GM19395 (cell line): ENCODE results near the gene MUC4.

Source experiments
- ATAC-seq: cut with Tn5 transposase; IDR thresholded peaks from one replicate; pipeline ENCODE4 v1.9.1; 2021; ENCODE audit warnings: mild to moderate bottlenecking, moderate library complexity; ENCODE audit not compliant: unreplicated experiment

MUC4 gene, protein sequence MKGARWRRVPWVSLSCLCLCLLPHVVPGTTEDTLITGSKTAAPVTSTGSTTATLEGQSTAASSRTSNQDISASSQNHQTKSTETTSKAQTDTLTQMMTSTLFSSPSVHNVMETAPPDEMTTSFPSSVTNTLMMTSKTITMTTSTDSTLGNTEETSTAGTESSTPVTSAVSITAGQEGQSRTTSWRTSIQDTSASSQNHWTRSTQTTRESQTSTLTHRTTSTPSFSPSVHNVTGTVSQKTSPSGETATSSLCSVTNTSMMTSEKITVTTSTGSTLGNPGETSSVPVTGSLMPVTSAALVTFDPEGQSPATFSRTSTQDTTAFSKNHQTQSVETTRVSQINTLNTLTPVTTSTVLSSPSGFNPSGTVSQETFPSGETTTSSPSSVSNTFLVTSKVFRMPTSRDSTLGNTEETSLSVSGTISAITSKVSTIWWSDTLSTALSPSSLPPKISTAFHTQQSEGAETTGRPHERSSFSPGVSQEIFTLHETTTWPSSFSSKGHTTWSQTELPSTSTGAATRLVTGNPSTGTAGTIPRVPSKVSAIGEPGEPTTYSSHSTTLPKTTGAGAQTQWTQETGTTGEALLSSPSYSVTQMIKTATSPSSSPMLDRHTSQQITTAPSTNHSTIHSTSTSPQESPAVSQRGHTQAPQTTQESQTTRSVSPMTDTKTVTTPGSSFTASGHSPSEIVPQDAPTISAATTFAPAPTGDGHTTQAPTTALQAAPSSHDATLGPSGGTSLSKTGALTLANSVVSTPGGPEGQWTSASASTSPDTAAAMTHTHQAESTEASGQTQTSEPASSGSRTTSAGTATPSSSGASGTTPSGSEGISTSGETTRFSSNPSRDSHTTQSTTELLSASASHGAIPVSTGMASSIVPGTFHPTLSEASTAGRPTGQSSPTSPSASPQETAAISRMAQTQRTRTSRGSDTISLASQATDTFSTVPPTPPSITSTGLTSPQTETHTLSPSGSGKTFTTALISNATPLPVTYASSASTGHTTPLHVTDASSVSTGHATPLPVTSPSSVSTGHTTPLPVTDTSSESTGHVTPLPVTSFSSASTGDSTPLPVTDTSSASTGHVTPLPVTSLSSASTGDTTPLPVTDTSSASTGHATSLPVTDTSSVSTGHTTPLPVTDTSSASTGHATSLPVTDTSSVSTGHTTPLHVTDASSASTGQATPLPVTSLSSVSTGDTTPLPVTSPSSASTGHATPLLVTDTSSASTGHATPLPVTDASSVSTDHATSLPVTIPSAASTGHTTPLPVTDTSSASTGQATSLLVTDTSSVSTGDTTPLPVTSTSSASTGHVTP (N-terminal part only)

DNA sequence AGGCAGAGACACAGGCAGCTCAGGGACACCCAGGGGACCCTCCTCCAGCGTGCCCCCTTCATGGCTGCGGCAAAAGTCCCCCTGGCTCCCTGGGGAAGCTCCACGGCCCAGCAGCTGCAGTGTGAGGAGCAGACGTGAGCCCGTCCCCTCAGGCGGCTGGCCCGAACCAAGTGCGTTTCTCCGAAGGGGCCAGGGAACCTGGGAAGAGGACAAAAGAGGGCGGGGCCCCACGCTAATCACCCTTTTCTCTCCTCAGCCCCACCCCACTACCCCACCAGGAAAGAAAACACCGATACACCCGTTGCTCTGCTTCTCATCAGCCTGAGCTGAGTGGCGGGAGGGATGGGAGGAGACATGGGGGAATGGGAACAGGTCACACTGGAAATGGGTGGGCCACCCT lies at the start of gene MUC4:
Gene MUC4 (minus strand): TSS at position 174 of the 400 bp plus-strand sequence. CDS start 112 bp downstream, at position 62.
- no peak for ATAC-seq

DNA sequence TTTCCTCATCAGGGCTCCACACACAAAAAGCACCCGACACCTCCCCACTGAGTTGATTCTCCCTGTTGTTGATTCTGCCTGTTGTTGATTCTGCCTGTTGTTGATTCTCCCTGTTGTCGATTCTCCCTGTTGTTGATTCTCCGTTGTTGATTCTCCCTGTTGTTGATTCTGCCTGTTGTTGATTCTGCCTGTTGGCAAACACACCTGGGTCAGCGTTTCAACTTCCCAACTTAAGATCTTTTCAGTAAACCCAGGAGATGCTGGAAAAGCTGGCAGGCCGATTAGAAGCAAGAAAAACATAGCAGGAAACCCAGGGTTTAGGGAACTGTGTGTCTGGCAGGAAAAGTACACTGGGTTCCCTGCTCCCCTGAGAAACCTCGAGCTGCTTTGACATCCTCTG lies 48.7 kb upstream of the MUC4 start:
- no peak for ATAC-seq

DNA sequence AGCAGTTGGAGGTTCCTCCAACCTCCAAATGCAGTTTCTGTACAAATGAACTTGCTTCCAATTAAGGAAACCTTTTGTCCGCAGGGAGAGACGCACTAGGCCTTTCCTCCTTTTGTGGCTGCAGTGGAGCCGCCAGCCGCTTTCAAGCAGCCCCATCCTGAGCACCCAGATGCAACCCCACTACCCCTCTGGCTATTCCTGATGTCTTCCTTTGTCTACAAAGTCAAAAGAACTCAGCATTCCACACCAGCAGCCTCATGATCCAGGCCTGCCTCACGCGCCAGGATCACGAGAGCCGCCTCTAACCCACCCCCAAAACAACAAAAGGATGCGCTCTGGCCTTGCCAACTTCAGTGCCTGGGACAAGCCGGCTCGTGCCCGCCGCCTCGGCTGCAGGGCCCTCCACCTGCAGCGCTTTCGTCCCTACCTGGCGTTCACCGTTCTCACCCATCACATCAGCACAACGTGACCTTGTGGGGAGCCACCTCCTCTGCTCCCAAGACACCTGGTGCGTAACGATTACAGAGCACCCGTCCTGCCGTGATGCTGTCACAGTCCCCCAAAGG lies 48.2 kb upstream of the MUC4 start:
- no peak for ATAC-seq

DNA sequence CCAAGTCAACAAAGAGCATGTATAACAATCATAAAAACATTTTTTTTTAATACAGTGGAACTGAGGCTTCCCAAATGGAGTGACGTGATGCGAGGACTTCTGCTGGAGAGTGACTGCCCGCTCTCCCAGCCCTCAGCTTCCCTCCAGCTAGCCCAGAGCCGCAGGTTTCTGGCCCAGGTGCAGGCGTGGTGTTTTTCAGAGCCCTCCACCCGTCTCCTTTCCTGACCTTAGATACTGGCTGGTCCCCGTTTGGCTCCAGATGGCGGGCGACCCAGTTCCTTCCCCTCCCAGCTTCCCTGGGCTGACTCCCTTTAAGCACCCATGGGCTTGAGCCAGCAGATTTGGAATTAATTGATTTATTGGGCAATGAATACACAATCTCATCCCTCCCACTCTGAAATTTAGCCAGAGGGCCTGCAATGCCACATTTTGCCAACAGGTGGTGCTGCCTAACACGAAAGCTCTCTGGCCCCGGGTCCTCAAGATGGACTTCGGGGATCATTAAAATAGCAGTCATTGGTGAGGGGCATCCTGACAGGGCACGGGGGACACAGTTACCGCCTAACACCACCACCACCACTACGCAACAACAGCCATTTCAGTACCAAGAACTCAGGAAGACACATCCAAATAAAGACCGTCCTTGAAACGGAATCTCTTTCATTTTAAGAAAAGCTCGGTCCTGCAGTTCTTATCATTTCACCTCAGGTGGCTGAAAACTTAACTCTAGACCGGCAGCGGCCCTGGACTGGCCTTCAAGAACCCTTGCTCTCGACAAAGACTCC lies 47.5 kb upstream of the MUC4 start:
- no peak for ATAC-seq

DNA sequence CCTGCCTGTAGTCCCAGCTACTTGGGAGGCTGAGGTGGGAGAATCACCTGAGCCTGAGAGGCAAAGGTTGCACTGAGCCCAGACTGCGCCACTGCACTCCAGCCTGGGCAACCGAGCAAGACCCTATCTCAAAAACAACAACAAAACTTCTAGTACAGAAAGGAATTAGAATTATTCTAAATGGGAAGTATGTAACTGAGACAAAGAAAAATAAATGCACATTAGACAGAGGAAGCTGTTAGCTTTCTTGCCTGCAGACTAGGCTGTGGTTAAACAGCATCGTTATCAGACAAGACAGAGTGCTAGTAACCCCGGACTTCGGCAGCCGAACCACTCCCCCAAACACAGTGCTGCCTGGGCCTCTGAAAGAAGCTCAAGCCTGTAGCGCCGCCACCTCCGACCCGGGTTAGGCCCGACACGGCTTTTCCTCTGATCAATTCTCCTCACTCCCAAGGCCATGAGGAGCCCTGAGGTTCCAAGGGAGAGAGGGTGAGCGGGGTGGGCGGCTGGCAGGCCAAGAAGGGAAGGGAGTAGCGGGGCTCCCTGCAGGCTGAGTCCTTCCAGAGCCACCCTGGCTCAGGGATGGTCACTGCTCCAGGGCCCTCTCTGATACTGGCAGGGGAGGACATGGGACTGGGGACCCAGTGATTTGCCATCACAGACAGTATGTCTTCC lies 44.8 kb upstream of the MUC4 start:
- no peak for ATAC-seq

DNA sequence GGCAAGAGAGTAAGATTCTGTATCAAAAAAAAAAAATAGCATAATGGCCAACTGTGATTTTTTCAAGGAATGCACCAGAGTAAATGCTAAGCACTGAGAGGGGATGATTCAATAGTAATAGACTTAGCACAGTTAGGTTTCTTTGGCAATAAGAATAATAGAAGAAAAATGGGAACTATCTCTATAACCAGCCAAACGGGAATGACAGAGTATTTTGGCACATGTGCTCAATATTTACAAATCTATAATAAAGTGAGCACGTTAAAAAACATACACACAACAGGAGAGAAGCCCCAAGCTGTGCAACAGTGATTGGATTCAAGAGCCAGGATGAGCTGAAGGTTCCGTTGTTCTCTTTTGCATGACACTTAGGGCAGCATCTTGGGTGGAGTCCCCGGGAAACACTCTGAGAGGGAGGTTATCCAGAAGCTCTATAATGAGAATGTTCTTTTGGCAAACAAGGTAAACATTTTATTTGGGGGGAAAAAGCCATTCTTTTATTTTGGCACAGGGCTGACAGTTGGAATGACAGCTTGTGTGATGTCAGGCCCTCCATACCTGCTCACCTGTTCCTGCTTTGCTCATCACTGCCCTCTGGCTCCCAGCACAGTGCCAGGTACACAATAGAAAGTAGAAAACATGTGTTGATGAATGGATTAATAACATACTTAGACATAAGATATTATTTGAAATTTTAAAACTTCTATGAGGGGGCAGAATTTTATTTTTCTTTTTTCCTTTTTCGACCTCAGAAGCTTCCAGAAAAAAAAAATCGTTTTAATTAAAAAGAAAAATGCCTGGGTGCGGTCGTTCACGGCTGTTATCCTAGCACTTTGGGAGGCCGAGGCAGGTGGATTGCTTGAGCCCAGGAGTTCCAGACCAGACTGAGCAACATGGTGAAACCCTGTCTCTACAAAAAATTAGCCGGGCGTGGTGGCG lies 44.0 kb upstream of the MUC4 start:
- no peak for ATAC-seq

DNA sequence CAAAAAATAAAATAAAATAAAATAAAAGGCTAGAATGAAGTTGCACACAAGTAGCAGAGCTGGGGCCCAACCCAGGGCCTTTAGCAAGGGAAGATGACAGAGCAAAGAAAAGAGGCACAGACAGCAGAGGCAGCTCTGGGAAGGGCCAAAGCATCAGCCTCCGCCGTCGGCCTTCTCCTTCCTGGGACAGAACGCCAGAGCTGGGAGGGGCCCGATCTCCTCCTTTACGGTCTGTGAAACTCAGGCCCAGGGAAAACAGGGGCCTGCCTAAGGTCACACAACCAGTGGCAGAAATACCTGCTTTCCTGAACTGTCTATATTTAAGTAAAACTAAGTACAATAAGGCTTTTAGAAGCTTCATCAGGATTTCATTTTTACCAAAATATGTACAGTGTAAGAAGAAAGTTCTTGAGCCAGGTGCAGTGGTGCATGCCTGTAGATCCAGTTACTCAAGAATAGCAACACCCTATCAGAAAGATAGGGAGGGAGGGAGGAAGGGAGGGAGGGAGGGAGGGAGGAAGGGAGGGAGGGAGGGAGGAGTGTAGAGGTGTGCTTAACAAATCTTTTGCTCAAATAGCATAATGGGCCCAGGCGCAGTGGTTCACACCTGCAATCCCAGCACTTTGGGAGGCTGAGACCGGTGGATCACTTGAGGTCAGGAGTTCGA lies 43.0 kb upstream of the MUC4 start:
- ATAC-seq = no peak

DNA sequence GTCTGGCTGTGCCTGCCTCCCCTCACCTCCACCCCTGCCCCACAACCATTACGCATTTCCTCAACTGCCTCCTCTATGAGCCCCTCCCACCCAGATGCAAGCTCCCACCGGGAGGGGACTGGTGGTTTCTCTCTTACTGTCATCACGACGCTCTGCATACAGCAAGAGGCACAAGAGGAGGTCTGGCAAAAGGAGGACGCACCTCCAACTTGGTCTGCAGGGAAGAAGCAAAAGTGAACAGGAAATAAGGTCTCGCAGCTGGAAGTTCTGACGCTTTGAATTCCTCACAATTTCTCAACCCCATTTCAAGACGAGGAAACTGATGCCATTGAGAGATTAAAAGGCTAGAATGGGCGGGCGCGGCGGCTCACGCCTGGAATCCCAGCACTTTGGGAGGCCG lies 42.3 kb upstream of the MUC4 start:
- ATAC-seq = no peak

DNA sequence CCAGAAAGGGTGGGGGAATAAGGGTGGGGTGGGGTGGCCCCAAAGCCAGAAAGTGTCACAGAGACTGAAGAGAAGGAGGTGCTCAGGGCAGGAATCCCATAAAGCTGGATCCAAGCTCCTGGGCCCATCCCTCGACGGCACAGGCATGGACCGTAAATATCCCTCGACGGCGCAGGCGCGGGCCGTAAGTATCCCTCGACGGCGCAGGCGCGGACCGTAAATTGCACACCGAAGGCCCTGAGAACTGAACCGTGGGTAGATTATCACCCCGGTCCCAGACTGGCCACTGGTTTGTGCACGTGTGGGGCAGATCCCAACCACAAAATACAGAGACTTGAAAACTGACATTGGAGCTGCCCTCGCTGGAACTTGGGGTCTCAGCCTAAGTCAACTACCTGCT lies 41.3 kb upstream of the MUC4 start:
- ATAC-seq = no peak

DNA sequence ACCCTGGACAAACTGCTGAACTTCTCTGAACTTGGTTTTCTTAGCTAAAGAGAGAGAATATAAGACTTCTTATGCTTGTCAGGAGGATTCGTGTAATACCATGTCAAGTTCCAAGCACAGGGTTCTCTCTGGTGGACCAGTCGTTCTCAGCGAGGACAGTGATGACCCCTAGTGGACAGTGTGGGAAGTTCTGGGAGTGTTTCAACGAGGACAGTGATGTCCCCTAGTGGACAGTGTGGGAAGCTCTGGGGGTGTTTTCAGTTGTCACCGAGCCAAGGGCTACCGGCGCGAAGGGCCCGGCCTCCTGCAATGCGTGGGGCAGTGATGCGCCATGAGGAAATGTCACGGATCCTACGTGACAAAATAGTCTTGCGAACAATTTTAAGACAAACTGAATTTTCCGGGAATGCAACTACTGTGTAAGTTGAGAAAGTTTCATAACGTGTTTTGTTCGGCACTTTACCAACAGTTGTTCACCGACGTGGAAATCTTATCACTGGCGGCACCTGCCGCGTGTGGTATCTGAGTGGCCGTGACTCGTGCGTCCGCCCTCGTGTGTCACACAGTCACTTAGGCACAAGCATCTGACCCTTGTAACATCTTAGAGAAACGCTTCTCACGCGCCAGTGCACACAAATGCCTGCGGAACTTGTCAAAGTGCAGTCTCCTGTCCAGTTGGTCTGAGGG lies 39.3 kb upstream of the MUC4 start:
- ATAC-seq = peak; percentile 91

DNA sequence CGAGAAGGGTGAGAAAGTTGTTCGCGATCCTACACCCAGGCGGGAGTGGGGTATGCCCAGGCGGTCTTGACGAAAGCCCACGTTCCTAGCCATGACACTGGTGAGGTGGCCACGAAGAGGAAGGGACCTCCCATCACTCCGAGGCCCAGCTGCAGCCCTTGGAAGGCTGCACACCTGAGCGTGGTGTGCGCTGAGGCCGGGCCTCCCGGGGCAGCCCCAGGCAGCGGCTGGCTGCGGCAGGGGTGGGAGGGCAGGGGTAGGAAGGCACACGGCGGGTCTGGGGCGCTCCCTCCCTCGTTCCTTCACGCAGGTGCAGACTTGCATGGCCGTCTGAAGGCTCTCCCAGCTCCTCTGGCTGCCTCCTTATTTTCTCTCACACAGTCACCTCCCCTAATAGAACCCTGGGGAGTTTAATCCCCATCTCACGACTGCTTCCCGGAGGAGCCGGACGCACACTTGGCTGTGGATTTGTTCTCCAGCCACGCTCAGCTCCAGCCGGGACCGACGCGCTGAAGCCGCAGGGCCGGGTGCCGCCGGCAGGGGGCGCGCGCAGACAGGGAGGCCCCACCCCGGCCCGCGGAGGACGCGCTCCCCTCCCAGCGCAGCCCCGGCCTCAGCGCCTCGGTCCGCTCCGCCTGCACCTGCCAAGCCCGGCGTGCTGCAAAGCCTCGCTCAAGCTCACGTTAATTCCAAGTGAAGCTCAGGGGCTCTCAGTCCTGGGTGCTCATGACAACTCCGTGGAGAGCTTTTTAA lies 37.8 kb upstream of the MUC4 start:
- no peak for ATAC-seq

DNA sequence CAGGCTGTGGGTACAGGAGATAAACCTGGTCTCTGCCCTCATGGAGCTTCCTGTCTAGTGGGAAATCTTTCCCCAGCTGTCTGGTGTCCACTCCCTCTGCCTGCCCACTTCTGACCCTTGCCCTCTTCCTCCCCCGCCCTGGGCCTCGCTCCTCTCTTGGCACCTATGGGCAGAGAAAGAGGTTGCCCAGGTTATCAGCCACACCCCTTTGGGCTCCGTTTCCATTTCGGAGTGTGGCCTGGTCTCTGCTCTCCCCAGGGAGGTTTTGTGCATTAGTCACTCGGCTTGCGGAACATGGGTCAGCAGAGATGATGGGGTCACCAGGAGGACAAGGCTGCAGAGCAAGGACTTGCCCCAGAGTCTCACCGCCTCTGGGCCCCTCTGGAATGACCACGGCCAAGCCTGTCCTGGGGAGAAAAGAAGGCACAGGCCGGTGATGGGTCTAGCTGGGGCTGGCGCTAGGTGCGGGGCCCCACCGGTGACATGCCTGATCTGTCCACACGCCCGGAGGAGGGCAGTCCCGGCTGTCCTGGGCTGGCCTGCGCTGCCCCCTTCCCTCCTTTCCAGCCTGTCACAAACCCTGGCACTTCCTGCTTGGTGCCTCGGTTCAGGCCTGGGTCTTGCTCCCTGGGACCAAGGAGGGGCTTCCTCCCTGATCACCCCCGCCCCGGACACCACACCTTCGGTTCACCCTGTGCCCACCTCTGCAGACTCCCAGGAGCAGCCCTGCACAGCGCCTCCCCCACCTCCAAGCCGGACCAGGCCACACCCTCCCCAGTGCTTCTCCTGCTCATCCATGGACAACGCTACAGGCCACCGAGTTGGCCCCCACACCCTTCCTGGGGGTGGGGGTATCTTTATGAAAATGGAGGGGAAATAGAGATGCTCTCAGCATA lies 35.6 kb upstream of the MUC4 start:
- no peak for ATAC-seq

DNA sequence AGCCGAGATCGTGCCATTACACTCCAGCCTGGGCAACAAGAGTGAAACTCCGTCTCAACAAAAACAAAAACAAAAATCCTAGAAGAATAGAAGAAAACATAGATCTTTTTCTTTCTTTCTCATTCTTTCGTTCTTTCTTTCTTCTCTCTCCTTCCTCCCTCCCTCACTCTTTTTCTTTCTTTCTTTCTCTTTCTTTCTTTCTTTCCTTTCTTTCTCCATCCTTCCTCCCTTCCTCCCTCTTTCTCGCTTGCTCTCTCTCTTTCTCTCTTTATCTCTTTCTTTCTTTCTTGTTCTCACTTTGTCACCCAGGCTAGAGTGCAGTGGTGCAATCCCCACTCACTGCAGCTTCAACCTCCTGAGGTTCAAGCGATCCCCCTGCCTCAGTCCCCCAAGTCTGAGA lies 33.8 kb upstream of the MUC4 start:
- ATAC-seq = no peak

DNA sequence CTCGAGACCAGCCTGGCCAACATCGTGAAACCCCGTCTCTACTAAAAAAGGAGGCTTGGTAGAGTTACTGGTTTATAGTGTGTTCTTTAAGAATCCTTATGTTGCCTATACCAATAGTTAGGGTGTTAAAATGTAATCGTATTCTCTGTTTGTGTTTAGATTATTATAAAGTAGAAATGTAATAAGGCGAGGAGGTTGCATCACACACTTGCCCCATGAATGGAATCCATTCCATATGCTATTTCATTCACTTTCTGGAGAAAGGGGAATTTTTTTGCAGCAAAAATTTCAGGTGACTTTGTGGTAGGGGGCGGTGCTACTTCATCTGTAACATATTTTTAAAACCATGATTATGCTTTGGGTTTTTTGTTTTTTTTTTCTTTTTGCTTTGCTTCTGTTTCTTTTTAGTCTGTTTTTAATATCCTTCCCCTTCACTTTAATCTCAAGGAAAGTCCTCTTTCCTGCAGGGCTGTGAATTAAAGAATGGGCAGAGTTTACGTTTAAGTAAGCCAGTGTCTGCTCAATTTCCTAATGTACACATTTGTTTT lies 33.0 kb upstream of the MUC4 start:
- no peak for ATAC-seq

DNA sequence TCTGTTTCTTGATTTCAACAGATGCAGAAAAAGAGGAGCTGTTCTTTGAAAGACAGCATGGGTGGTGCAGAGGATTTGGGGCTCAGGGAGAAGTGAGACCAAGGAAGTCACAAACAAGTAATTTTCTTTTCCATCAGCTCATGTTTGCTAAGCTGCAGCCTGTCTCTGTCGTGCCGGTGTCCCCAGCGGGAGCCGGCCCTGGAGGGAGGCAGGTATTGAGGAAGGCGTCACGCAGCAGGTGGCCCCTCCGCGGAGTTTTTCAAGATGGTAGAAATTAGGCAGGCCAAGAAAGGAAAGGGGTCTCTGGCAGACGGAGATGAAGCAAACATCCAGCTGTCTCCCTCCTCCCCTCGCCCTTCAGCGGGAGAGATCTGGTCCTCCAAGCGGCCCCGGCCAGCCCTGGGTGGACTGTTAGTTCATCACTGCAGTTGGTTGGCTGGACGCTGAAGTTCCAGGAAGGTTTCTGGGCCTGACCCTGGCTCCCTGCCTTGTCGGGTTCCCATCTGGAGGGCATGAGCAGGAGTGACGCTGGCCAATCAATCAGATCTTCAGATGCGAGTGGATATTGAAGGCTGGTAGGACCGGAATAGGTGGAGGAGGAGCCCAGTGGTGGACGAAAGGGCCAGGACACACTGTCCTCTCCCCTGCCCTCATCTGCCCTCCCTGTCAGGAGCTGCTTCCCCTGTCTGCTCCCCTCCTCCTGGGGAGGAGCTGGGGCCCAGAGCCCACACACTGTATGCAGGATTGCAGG lies 27.7 kb upstream of the MUC4 start:
- no peak for ATAC-seq
